GDM1 (cell line): ENCODE results near the gene MPDU1.
"Not testable (repeated sequence)": the region's sequence is repeated elsewhere in the genome, so short reads cannot be mapped to it uniquely, and the experiment has no call there.

Experiments used
- DNase-seq: peaks from one replicate; lab custom pipeline; 2025; lab: John Stamatoyannopoulos, UW

The MPDU1 gene

DNA sequence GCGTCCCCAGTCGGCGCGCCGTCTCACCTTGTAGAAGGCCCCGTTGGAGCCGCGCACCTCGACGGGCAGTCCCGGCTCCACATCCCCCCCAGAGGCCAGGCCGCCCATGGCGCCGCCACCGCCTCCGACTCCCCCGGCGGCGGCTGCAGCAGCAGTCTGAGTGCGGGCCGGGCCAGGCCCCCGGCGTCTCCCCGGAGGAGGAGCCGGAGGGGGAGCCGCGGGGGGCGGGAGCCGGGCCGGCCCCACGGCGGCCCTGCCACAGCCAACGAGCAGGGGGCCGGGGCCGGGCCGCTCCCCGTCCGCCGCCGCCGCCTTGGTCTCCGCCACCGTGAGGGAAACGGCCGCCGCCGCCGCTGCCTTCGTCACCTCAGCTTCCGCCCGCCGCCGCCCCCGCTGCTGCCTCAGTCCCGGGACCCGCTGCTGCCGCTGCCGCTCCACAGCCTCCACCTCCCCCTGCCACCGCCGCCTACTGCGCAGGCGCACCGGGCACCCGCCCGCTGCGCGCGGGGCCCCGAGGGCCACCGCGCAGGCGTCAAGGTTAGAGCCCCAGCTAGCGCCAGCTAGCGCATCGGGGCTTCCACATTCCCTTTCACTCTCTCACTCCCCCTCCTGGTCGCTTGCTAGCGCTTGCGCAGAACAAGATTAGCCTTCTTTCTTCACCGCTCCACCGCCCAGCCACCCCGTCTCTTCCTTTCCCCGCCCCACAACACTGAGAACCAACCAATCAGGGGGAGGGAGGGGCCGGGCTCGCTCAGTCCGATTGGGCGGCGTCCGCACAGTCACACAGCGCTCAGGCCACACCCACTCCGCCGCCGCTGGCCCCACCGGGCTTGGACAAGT lies 31.0 kb downstream of the MPDU1 start, which contains the start of gene FXR2:
FXR2 (minus strand) TSS at position 473 of the 840 bp plus-strand sequence; CDS start at position 108, 365 bp downstream.
- peak; percentile 100 for DNase-seq

DNA sequence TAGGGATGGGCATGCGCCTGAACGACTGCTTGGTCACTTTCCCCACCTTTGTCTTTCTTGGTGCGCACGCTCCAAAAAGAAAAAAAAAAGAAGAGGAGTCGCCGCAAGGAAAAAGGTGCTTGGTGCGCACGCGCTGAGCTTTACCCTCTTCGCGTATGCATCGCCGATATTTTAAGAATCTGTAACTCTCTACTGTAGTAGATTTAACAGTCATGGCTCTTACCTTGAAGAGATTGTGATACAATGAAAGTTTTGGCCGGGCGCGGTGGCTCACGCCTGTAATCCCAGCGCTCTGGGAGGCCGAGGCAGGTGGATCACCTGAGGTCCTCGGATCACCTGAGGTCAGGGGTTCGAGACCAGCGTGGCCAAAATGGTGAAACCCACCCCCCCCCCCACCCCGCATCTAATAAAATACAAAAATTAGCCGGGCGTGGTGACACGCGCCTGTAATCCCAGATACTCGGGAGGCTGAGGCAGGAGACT lies 31.7 kb downstream of the MPDU1 start:
- DNase-seq = no peak

DNA sequence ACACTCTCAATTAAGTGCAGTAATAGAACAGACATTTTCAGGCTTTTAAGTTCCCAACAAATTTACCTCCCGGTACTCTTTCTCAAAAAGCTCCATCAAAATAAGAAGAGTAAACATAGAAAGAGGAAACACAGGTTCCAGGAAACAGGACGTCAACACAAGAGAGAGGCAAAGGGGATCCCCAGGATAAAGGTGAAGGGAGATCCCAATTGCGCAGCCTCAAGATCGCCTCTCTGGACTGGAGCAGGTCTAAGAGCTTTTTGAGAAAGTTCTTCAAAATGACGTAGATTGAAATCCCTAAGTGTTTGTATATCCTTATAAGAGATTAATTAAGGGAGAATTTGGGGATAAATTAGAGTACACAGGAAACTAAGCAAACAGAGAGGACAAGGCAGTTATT lies 35.0 kb downstream of the MPDU1 start:
- no peak for DNase-seq

DNA sequence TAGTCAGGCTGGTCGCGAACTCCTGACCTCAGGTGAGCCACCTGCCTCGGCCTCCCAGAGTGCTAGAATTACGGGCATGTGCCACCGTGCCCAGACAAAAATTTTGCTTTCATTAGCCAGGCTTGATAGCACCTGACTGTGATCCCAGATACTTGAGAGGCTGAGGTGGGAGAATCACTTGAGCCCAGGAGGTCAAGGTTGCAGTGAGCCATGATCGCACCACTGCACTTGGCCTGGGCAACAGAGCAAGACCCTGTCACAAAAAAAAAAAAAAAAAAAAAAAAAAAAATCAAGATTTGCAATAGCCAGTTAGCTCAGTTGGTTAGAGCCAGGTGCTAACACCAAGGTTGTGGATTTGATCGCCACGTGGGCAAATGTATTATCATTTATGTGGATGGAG lies 37.2 kb downstream of the MPDU1 start:
- no peak for DNase-seq

DNA sequence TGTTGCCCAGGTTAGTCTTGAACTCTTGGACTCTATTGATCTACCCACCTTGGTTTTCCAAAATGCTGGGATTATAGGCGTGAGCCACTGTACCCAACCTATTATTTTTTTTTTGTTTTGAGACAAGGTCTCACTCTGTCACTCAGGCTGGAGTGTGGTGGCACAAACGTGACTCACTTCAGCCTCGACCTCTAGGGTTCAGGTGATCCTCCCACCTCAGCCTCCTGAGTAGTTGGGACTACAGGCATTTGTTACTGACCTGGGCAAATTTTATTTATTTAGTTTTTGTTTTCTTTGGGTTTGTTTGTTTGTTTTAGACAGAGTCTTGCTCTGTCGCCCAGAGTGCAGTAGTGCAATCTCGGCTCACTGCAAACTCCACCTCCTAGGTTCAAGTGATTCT lies 40.0 kb downstream of the MPDU1 start:
- DNase-seq = no peak

DNA sequence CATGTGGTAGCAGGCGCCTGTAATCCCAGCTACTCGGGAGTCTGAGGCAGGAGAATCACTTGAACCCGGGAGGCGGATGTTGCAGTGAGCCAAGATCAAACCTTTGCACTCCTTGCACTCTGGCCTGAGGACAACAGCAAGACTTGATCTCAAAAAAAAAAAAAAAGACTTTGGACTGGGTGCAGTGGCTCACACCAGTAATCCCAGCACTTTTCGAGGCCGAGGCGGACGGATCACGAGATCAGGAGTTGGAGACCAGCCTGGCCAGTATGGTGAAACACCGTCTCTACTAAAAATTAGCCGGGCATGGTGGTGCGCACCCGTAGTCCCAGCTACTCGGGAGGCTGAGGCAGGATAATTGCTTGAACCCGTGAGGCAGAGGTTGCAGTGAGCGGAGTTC lies 42.1 kb downstream of the MPDU1 start:
- not testable (repeated sequence) for DNase-seq

DNA sequence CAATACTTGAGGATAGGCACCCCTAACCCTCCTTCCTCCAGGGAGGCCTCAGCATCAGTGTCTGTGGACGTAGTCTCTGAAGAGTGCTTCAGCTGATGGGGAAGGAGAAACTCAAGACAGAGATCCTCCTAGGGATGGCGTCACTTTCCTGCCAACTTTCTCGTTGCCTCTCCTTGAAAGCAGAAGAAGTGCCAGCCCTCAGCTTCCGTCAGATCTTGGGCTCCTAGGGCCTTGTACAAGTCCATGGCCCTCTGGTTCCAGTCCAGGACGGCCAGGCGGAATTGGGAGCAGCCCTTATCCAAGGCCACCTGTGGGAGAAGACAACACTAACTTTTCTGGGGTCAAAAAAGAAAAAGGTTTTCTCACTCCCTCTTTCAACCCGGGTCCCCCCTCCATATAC lies 42.7 kb downstream of the MPDU1 start:
- DNase-seq = no peak

DNA sequence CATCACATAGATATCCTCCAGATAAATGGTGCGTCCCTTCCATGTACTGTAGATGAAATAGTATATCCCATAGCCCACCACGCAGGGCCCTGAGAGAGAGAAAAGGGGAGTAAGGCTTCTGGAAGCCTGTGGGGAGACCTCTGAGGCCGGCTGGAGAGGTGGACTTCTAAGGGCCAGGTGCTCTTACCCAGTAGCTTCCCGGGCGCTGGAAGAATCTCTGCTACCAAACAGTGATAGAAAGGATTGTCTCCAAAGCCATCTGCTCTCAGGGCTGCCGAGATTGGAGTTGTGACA lies 43.3 kb downstream of the MPDU1 start:
- no peak for DNase-seq

DNA sequence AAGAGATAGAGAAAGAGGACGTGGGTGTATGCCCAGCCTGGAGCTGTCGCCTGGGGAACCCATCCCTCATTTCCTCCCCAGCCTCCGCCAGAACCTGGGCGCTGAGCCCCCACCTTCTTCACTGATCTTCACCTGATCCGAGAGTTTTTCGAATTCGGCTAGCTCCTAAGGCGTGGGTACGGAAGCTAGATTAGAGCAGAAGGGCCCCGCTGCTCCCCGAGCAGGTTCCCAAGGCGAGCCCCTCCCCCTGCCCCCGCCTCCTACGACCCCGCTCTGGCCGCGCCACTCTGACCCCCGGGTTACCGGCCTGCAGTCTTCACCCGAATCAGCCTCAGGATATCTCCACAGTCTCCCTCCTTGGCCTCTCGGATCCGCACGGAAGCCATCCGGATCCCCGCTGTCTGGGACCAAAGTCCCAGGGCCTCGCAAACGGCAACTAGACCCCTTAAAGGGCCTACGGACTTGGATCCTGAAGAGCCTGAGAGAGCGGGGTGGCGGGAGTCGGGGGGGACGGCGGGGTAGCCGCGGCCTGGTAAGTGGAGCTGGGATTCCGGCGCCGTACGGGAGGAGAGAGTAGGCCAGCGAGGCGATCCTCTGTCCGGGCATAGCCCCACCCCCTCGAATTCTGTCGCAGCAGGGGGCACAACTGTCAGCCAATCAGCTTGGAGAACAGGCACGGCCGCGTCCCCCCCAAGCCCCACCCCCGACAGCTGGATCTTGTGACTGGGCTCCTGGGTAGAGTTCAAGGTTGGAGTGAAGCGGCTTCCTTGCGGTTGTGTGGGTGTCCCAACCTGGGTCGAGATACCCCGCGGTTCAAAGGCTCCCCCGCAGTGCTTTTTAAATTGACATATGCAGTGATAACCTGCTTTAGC lies 43.8 kb downstream of the MPDU1 start, which contains the start of gene SAT2:
SAT2 (minus strand) TSS at position 572 of the 872 bp plus-strand sequence; CDS start at position 386, 186 bp downstream.
- peak; percentile 79 for DNase-seq

DNA sequence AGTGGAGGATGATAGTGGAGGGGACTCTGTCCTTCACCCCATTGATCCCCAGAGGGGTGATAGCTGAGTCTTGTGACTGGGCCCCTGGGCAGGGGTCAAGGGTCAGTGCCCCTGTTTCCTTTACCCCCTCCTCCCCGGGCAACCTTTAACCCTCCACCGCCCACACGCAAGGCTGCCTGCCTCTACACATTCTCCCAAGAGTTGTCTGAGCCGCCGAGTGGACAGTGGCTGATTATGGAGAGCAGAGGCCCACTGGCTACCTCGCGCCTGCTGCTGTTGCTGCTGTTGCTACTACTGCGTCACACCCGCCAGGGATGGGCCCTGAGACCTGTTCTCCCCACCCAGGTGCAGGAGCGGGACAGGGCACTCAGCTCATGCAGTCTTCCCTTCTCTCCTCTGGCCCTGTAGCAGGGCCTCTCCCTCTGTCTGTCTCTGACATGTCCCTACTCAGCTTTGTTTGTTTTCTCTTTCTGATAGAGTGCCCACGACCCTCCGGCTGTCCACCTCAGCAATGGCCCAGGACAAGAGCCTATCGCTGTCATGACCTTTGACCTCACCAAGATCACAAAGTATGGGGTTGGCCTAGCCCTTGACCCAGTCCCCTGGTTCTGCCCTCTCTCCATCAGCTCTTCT lies 46.4 kb downstream of the MPDU1 start, which contains the start of gene SHBG:
SHBG (plus strand) TSS at position 197 of the 633 bp plus-strand sequence; CDS start at position 235, 38 bp downstream.
- DNase-seq = no peak

DNA sequence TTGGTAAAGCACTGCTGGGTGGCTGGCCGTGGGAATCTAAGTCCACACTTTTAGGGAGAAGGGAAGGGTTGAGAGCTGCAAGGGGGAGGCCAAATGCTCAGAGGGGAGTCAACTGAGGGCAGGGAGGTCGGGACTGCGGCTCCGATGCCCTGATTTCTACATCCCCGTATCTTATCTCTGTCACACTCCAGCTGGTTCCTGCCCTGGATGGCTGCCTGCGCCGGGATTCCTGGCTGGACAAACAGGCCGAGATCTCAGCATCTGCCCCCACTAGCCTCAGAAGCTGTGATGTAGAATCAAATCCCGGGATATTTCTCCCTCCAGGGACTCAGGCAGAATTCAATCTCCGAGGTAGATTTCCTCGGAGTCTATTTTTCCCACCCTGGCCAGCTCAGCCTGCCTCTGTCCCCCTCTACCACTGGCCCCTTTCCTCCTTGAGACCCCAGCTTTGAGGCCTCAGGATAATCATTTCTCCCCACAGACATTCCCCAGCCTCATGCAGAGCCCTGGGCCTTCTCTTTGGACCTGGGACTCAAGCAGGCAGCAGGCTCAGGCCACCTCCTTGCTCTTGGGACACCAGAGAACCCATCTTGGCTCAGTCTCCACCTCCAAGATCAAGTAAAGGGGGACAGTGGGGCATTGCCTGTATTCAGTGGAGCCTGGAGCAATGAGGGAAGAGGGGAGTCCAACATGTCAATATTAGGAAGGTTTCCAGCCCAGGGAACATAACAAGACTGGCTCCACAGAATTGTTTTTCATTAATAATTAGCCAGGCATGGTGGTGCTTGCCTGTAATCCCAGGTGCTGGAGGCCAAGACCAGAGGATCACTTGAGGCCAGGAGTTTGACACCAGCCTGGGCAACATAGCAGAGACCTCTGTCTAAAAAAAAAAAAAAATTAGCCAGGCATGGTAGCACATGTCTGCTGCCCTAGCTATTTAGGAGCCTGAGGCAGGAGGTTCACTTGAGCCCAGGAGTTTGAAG lies 48.0 kb downstream of the MPDU1 start:
- no peak for DNase-seq

DNA sequence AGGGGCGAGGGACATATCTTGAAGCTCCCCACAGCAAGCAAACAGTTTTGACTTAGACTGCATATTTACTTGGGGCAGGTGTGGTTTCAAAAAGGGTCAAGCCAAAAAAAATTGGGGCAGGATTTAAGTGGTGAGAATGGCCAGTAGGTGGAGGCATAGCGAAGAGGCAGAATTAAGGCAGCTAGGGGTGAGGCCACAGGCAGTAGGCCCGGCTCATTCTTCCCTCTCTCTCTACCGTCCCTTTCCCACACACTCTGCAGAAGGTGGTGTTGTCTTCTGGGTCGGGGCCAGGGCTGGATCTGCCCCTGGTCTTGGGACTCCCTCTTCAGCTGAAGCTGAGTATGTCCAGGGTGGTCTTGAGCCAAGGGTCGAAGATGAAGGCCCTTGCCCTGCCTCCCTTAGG lies 48.8 kb downstream of the MPDU1 start:
- peak; percentile 57 for DNase-seq

DNA sequence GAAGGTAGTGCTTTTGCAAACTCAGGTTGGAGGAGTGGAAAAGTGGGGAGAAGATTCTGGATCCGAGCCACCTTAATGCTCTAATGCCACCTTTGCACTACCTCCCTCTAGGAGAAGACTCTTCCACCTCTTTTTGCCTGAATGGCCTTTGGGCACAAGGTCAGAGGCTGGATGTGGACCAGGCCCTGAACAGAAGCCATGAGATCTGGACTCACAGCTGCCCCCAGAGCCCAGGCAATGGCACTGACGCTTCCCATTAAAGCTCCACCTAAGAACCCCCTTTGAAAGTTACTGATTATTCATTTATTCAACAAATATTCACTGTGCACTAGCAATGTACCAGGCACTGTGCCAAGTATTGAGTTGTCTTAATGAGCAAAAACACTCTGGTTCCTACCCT lies 49.4 kb downstream of the MPDU1 start:
- DNase-seq = no peak

DNA sequence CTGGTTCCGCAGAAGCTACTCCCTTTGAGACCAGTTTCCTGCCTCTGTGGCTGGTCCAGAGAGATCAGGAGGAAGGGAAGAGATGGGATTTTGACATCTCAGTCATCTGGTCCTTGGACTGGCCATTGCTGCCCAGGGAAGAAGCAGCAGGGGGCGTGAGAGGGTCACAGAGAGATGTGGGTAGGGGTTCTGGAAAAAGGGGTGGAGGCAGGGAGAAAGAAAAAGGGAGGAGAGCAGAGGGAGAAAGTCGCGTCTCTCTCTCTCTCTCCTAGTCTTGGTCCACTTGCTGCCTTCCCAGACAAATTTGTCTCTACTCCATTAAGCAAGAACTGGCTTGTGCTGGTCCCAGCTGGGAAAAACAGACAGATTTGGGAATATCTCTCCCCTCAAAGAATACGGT lies 50.7 kb downstream of the MPDU1 start:
- DNase-seq = no peak

DNA sequence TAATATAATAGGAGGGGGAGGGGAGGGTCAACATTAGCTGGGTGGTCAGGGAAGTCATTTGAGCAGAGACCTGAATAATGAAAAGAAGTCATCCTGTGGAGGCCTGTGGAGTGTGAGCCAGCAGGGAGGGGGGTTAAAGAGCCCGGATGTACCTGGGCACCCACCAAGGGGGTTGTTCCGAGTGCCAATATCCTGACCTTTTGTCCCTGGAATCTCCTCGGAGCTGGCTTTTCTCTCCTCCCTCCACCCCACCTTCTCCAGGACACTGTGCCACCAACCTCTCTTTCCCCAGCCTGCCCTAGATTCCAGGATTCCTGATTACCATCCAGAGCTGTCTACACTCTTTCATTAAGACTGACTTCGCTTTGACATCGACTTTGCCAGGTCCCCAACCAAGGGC lies 52.5 kb downstream of the MPDU1 start:
- no peak for DNase-seq
